HepG2 (cell line): ENCODE measurements around the gene TRIM37.
"Not testable (repeated sequence)": the region's sequence is repeated elsewhere in the genome, so short reads cannot be mapped to it uniquely, and the experiment has no call there.

ENCODE experiments used
- CCDC6 ChIP-seq: sonication (generic); formaldehyde crosslinking; IDR thresholded peaks from 2 replicates; pipeline ENCODE4 v1.8.1; 2022; ENCODE audit warnings: mild to moderate bottlenecking, missing genetic modification reagents, moderate library complexity
- CTCF ChIP-seq: sonication (generic); formaldehyde crosslinking; IDR thresholded peaks from 2 replicates; pipeline ENCODE4 v1.5.0; 2020; ENCODE audit warnings: mild to moderate bottlenecking, missing genetic modification reagents, moderate library complexity
- EZH2 ChIP-seq: conservative IDR thresholded peaks from 2 replicates; pipeline ENCODE4 v1.6.1; 2012; ENCODE audit warnings: mild to moderate bottlenecking, low read depth, low read length, moderate library complexity
- KAT8 ChIP-seq: IDR thresholded peaks from 2 replicates; pipeline ENCODE4 v1.6.1; 2016; ENCODE audit warnings: missing genetic modification reagents, missing compliant biosample characterization
- NFIC ChIP-seq: IDR thresholded peaks from 2 replicates; pipeline ENCODE4 v1.6.1; 2012; ENCODE audit warnings: mild to moderate bottlenecking, low read length, inconsistent platforms
- ZFP90 ChIP-seq: sonication (generic); formaldehyde crosslinking; IDR thresholded peaks from 2 replicates; pipeline ENCODE4 v1.8.0; 2022; ENCODE audit warnings: missing genetic modification reagents, mild to moderate bottlenecking, inconsistent platforms, borderline replicate concordance
- TF ChIP-seq, protein P1 (sequence below): sonication (generic); formaldehyde crosslinking; IDR thresholded peaks from 2 replicates; pipeline ENCODE4 v1.5.0; 2020; ENCODE audit warnings: missing genetic modification reagents
- TF ChIP-seq, protein P2 (sequence below): sonication (generic); formaldehyde crosslinking; IDR thresholded peaks from 2 replicates; pipeline ENCODE4 v1.4.0; 2020; ENCODE audit warnings: mild to moderate bottlenecking, missing genetic modification reagents, borderline replicate concordance
- TF ChIP-seq, protein P3 (sequence below): sonication (generic); formaldehyde crosslinking; IDR thresholded peaks from 2 replicates; pipeline ENCODE4 v1.5.0; 2020; ENCODE audit warnings: mild to moderate bottlenecking, missing genetic modification reagents

GRCh38 chr17:58954358-58954757 lies 152.3 kb downstream of the TRIM37 start:
- TF ChIP-seq, protein P1, sequence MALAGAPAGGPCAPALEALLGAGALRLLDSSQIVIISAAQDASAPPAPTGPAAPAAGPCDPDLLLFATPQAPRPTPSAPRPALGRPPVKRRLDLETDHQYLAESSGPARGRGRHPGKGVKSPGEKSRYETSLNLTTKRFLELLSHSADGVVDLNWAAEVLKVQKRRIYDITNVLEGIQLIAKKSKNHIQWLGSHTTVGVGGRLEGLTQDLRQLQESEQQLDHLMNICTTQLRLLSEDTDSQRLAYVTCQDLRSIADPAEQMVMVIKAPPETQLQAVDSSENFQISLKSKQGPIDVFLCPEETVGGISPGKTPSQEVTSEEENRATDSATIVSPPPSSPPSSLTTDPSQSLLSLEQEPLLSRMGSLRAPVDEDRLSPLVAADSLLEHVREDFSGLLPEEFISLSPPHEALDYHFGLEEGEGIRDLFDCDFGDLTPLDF (CRISPR knock-in tag): not testable (repeated sequence)
- not testable (repeated sequence) for TF ChIP-seq ZFP90 (CRISPR knock-in tag); CCDC6 (CRISPR knock-in tag); KAT8 (CRISPR knock-in tag); EZH2; CTCF; NFIC
- TF ChIP-seq, protein P2, sequence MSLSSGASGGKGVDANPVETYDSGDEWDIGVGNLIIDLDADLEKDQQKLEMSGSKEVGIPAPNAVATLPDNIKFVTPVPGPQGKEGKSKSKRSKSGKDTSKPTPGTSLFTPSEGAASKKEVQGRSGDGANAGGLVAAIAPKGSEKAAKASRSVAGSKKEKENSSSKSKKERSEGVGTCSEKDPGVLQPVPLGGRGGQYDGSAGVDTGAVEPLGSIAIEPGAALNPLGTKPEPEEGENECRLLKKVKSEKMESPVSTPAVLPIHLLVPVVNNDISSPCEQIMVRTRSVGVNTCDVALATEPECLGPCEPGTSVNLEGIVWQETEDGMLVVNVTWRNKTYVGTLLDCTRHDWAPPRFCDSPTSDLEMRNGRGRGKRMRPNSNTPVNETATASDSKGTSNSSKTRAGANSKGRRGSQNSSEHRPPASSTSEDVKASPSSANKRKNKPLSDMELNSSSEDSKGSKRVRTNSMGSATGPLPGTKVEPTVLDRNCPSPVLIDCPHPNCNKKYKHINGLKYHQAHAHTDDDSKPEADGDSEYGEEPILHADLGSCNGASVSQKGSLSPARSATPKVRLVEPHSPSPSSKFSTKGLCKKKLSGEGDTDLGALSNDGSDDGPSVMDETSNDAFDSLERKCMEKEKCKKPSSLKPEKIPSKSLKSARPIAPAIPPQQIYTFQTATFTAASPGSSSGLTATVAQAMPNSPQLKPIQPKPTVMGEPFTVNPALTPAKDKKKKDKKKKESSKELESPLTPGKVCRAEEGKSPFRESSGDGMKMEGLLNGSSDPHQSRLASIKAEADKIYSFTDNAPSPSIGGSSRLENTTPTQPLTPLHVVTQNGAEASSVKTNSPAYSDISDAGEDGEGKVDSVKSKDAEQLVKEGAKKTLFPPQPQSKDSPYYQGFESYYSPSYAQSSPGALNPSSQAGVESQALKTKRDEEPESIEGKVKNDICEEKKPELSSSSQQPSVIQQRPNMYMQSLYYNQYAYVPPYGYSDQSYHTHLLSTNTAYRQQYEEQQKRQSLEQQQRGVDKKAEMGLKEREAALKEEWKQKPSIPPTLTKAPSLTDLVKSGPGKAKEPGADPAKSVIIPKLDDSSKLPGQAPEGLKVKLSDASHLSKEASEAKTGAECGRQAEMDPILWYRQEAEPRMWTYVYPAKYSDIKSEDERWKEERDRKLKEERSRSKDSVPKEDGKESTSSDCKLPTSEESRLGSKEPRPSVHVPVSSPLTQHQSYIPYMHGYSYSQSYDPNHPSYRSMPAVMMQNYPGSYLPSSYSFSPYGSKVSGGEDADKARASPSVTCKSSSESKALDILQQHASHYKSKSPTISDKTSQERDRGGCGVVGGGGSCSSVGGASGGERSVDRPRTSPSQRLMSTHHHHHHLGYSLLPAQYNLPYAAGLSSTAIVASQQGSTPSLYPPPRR (CRISPR knock-in tag): not testable (repeated sequence)
- TF ChIP-seq, protein P3, sequence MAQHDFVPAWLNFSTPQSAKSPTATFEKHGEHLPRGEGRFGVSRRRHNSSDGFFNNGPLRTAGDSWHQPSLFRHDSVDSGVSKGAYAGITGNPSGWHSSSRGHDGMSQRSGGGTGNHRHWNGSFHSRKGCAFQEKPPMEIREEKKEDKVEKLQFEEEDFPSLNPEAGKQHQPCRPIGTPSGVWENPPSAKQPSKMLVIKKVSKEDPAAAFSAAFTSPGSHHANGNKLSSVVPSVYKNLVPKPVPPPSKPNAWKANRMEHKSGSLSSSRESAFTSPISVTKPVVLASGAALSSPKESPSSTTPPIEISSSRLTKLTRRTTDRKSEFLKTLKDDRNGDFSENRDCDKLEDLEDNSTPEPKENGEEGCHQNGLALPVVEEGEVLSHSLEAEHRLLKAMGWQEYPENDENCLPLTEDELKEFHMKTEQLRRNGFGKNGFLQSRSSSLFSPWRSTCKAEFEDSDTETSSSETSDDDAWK (CRISPR knock-in tag): not testable (repeated sequence)
